ENCODE data around the gene ASPRV1. TPM values are rescaled to one million over a fixed set of nuclear protein-coding genes. Genes with fewer than 3 reads are reported as not detected.

ASPRV1 gene
- total RNA-seq, 4 donors from 2014 or later, result 1.6 to 4.1 (median 2.9) TPM

GRCh38 chr2:69947325-69947931 is 14.0 kb downstream of the ASPRV1 start:
- H3K36me3 ChIP-seq, result peaks cover 0 to 15% (median 0%) of the 10 kb centered on the region in 3 donors
- H3K27me3 ChIP-seq, result no peaks in the 10 kb centered on the region
- TF ChIP-seq POLR2A (IDR thresholded peaks at IDR 0.05) (no peak), CTCF (IDR thresholded peaks at IDR 0.05) (no peak)
- H3K27ac ChIP-seq, result peak overlapping the region in 2 of 4 donors; percentile 32 to 47
- H3K4me3 ChIP-seq, result no peak overlapping the region
- H3K4me1 ChIP-seq, result no peaks in the 10 kb centered on the region
- DNase-seq, result no peak
- H3K9me3 ChIP-seq, result no peaks in the 10 kb centered on the region

- H3K4me3 ChIP-seq, result no peak overlapping the region
- TF ChIP-seq CTCF (IDR thresholded peaks at IDR 0.05), result no peak
- TF ChIP-seq POLR2A (IDR thresholded peaks at IDR 0.05), result no peak
- peak overlapping the region in 3 of 4 donors; percentile 14 to 47 (median 32) for H3K27ac ChIP-seq
- H3K36me3 ChIP-seq, result peaks cover 0 to 23% (median 0%) of the 10 kb centered on the region in 3 donors
- no peaks in the 10 kb centered on the region for H3K9me3 ChIP-seq
- DNase-seq, result peak in 1 of 3 donors; percentile 39
- H3K27me3 ChIP-seq, result no peaks in the 10 kb centered on the region
- no peaks in the 10 kb centered on the region for H3K4me1 ChIP-seq
Observed at GRCh38 chr2:69946351-69947324, 14.8 kb downstream of the ASPRV1 start.

- H3K9me3 ChIP-seq, result no peaks in the 10 kb centered on the region
- TF ChIP-seq CTCF (IDR thresholded peaks at IDR 0.05) (no peak), POLR2A (IDR thresholded peaks at IDR 0.05) (no peak)
- no peak for DNase-seq
- H3K27me3 ChIP-seq, result no peaks in the 10 kb centered on the region
- H3K4me1 ChIP-seq, result no peaks in the 10 kb centered on the region
- H3K27ac ChIP-seq, result peak overlapping the region in 2 of 4 donors; percentile 13 to 47
- peaks cover 0 to 28% (median 0%) of the 10 kb centered on the region in 3 donors for H3K36me3 ChIP-seq
- H3K4me3 ChIP-seq, result no peak overlapping the region
Observed at GRCh38 chr2:69945941-69946340, 15.5 kb downstream of the ASPRV1 start.

GRCh38 chr2:69945441-69945840 is 16.0 kb downstream of the ASPRV1 start:
- Histone ChIP-seq H3K36me3 (peaks cover 0 to 33% (median 0%) of the 10 kb centered on the region in 3 donors), H3K9me3 (no peaks in the 10 kb centered on the region)

GRCh38 chr2:69944756-69945155 is 16.7 kb downstream of the ASPRV1 start:
- H3K27ac ChIP-seq, result no peak overlapping the region
- H3K9me3 ChIP-seq, result no peaks in the 10 kb centered on the region
- H3K27me3 ChIP-seq, result no peaks in the 10 kb centered on the region
- H3K36me3 ChIP-seq, result peaks cover 0 to 38% (median 0%) of the 10 kb centered on the region in 3 donors
- TF ChIP-seq CTCF (IDR thresholded peaks at IDR 0.05) (no peak), POLR2A (IDR thresholded peaks at IDR 0.05) (no peak)
- DNase-seq, result no peak
- H3K4me3 ChIP-seq, result no peak overlapping the region
- no peaks in the 10 kb centered on the region for H3K4me1 ChIP-seq

More at GRCh38 chr2:69945441-69945840, 16.0 kb downstream of the ASPRV1 start:
- H3K27me3 ChIP-seq, result no peaks in the 10 kb centered on the region
- no peak overlapping the region for H3K4me3 ChIP-seq
- DNase-seq, result no peak
- no peaks in the 10 kb centered on the region for H3K4me1 ChIP-seq
- H3K27ac ChIP-seq, result no peak overlapping the region
- TF ChIP-seq POLR2A (IDR thresholded peaks at IDR 0.05), result no peak
- TF ChIP-seq CTCF (IDR thresholded peaks at IDR 0.05), result no peak
